Upper lobe of right lung (tissue), 1 donor: ENCODE measurements around the gene PIK3R3. TPM values are rescaled to one million over a fixed set of nuclear protein-coding genes. Genes with fewer than 3 reads are reported as not detected.

Experiments used
- ATAC-seq: fragments of 200-7000 bp; cut with Tn5 transposase; one replicate; pipeline ENCODE4 v1.9.1; 2020; ENCODE audit warnings: mild to moderate bottlenecking, moderate library complexity
- DNase-seq: peaks from one replicate; pipeline ENCODE4 v3.0.0-alpha.2; 2020
- H3K27ac ChIP-seq: fragments of 200-600 bp; one replicate; pipeline ENCODE4 v1.8.0; 2022
- H3K27me3 ChIP-seq: fragments of 200-600 bp; one replicate; pipeline ENCODE4 v1.8.0; 2022; ENCODE audit warnings: mild to moderate bottlenecking
- H3K36me3 ChIP-seq: fragments of 200-600 bp; one replicate; pipeline ENCODE4 v1.8.0; 2022
- H3K4me1 ChIP-seq: fragments of 200-600 bp; one replicate; pipeline ENCODE4 v1.8.0; 2022
- H3K4me3 ChIP-seq: fragments of 200-600 bp; one replicate; pipeline ENCODE4 v1.8.0; 2022; ENCODE audit warnings: mild to moderate bottlenecking
- H3K9me3 ChIP-seq: fragments of 200-600 bp; one replicate; pipeline ENCODE4 v1.8.0; 2022
- CTCF ChIP-seq: fragments of 200-600 bp; IDR thresholded peaks from one replicate; pipeline ENCODE4 v1.8.0; 2022; ENCODE audit warnings: antibody characterized with exemption
- intact Hi-C: fragments of 100-400 bp; cut with DNase I; formaldehyde crosslinking; loops from one replicate; pipeline ENCODE4 v1.11.0; 2022
- total RNA-seq: library from RNA; stranded (reverse); fragmentation: NEBNext Ultra II Directional; extraction: Animal tissue kit (Norgen Biotek cat#: 25700); gene quantifications from one replicate; pipeline ENCODE4 v1.2.1, GENCODE V29; 2021
- donor health status: DM: no; HTN: yes; CAD: no; lungs with severe emphysema.

The PIK3R3 gene
- total RNA-seq, 1 donor from 2014 or later = 79.8 TPM

GRCh38 chr1:46012236-46012635, 120.2 kb downstream of the PIK3R3 start:
- no peaks in the 10 kb centered on the region for H3K9me3 ChIP-seq
- peaks cover 39% of the 10 kb centered on the region for H3K36me3 ChIP-seq
- DNase-seq (no peak), ATAC-seq (no peak)
- H3K27me3 ChIP-seq = no peaks in the 10 kb centered on the region
- no peaks in the 10 kb centered on the region for H3K4me1 ChIP-seq
- no peak overlapping the region for H3K27ac ChIP-seq
- intact Hi-C loops = no loop called here
- no peak for TF ChIP-seq CTCF
- H3K4me3 ChIP-seq = no peak overlapping the region

- no peak for DNase-seq
- no peak for TF ChIP-seq CTCF
- no peaks in the 10 kb centered on the region for H3K4me1 ChIP-seq
- H3K36me3 ChIP-seq = peaks cover 48% of the 10 kb centered on the region
- intact Hi-C loops = no loop called here
- H3K27me3 ChIP-seq = no peaks in the 10 kb centered on the region
- H3K4me3 ChIP-seq = no peak overlapping the region
- ATAC-seq = no peak
- H3K27ac ChIP-seq = no peak overlapping the region
- no peaks in the 10 kb centered on the region for H3K9me3 ChIP-seq
Measured at GRCh38 chr1:46011121-46011695, 121.2 kb downstream of the PIK3R3 start.

- Histone ChIP-seq H3K9me3 (no peaks in the 10 kb centered on the region), H3K27me3 (no peaks in the 10 kb centered on the region), H3K27ac (no peak overlapping the region), H3K36me3 (peaks cover 54% of the 10 kb centered on the region), H3K4me3 (no peak overlapping the region), H3K4me1 (no peaks in the 10 kb centered on the region)
- no peak for TF ChIP-seq CTCF
- DNase-seq (no peak), ATAC-seq (no peak)
- intact Hi-C loops = no loop called here
Measured at GRCh38 chr1:46010611-46011010, 121.8 kb downstream of the PIK3R3 start.

GRCh38 chr1:46008585-46008984, 123.8 kb downstream of the PIK3R3 start:
- H3K27ac ChIP-seq = no peak overlapping the region
- peaks cover 55% of the 10 kb centered on the region for H3K36me3 ChIP-seq
- H3K9me3 ChIP-seq = no peaks in the 10 kb centered on the region
- intact Hi-C loops = no loop called here
- TF ChIP-seq CTCF = no peak
- H3K4me1 ChIP-seq = peaks cover 2% of the 10 kb centered on the region
- no peak overlapping the region for H3K4me3 ChIP-seq
- no peaks in the 10 kb centered on the region for H3K27me3 ChIP-seq
- no peak for DNase-seq
- ATAC-seq = no peak

- Histone ChIP-seq H3K36me3 (peaks cover 42% of the 10 kb centered on the region), H3K27ac (no peak overlapping the region), H3K4me3 (no peak overlapping the region), H3K27me3 (no peaks in the 10 kb centered on the region), H3K4me1 (peaks cover 9% of the 10 kb centered on the region), H3K9me3 (no peaks in the 10 kb centered on the region)
- ATAC-seq (no peak), DNase-seq (no peak)
- no peak for TF ChIP-seq CTCF
- intact Hi-C loops = no loop called here
Measured at GRCh38 chr1:46005594-46005993, 126.8 kb downstream of the PIK3R3 start.

- Histone ChIP-seq H3K36me3 (peaks cover 37% of the 10 kb centered on the region), H3K4me3 (no peak overlapping the region), H3K9me3 (no peaks in the 10 kb centered on the region), H3K27me3 (no peaks in the 10 kb centered on the region), H3K4me1 (peaks cover 9% of the 10 kb centered on the region), H3K27ac (no peak overlapping the region)
- intact Hi-C loops = no loop called here
- DNase-seq (no peak), ATAC-seq (no peak)
- no peak for TF ChIP-seq CTCF
Measured at GRCh38 chr1:46004492-46004891, 127.9 kb downstream of the PIK3R3 start.
